NCI-H748 (cell line): ENCODE results near the gene STOML1.

Experiments used
- DNase-seq: peaks from one replicate; lab custom pipeline; 2025; ENCODE audit not compliant: unreplicated experiment; lab: John Stamatoyannopoulos, UW

The STOML1 gene

GRCh38 chr15:73935547-73935946, 56.5 kb downstream of the STOML1 start:
- no peak for DNase-seq

- DNase-seq: no peak
These were observed 57.8 kb downstream of the STOML1 start for GRCh38 chr15:73934281-73934680.

- DNase-seq: no peak
These were observed 59.5 kb downstream of the STOML1 start for GRCh38 chr15:73932381-73933191.

- no peak for DNase-seq
These were observed 60.7 kb downstream of the STOML1 start for GRCh38 chr15:73931441-73931840.

- DNase-seq: no peak
These were observed 61.3 kb downstream of the STOML1 start for GRCh38 chr15:73930790-73931281.

GRCh38 chr15:73930371-73930770, 61.7 kb downstream of the STOML1 start:
- DNase-seq: no peak

- peak; percentile 1 for DNase-seq
These were observed 63.0 kb downstream of the STOML1 start for GRCh38 chr15:73928971-73929627.
